Measurements from ENCODE around the gene AMDHD1.

The AMDHD1 gene

GRCh38 chr12:95997911-95998510 lies 54.9 kb downstream of the AMDHD1 start:
- Histone ChIP-seq H3K9me3 (ENCODE audit: control insufficient read depth in 1 of 2, low read length in 2 of 2) (no peaks in the 10 kb centered on the region), H3K4me1 (ENCODE audit: control insufficient read depth in 1 of 2, insufficient read depth in 2 of 2, low read length in 2 of 2) (no peaks in the 10 kb centered on the region), H3K27ac (ENCODE audit: low read length) (no peak overlapping the region), H3K27me3 (ENCODE audit: low read depth, low read length) (no peaks in the 10 kb centered on the region), H3K4me3 (ENCODE audit: low read depth in 1 of 2, low read length in 2 of 2) (no peak overlapping the region), H3K36me3 (ENCODE audit: control insufficient read depth in 1 of 2, insufficient read depth in 2 of 2, low read length in 2 of 2) (peaks cover 18 to 20% of the 10 kb centered on the region in 2 donors)

- no peak overlapping the region for H3K27ac ChIP-seq (ENCODE audit: low read length)
- no peaks in the 10 kb centered on the region for H3K9me3 ChIP-seq (ENCODE audit: control insufficient read depth in 1 of 2, low read length in 2 of 2)
- no peak overlapping the region for H3K4me3 ChIP-seq (ENCODE audit: low read depth in 1 of 2, low read length in 2 of 2)
- no peaks in the 10 kb centered on the region for H3K27me3 ChIP-seq (ENCODE audit: low read depth, low read length)
- no peaks in the 10 kb centered on the region for H3K4me1 ChIP-seq (ENCODE audit: control insufficient read depth in 1 of 2, insufficient read depth in 2 of 2, low read length in 2 of 2)
- H3K36me3 ChIP-seq (ENCODE audit: control insufficient read depth in 1 of 2, insufficient read depth in 2 of 2, low read length in 2 of 2), result peaks cover 18 to 20% of the 10 kb centered on the region in 2 donors
Measured at GRCh38 chr12:95998611-95999286, 55.6 kb downstream of the AMDHD1 start.

GRCh38 chr12:95999484-95999883 lies 56.4 kb downstream of the AMDHD1 start:
- H3K27ac ChIP-seq (ENCODE audit: low read length), result no peak overlapping the region
- H3K9me3 ChIP-seq (ENCODE audit: control insufficient read depth in 1 of 2, low read length in 2 of 2), result no peaks in the 10 kb centered on the region
- H3K4me3 ChIP-seq (ENCODE audit: low read depth in 1 of 2, low read length in 2 of 2), result no peak overlapping the region
- no peaks in the 10 kb centered on the region for H3K27me3 ChIP-seq (ENCODE audit: low read depth, low read length)
- H3K36me3 ChIP-seq (ENCODE audit: control insufficient read depth in 1 of 2, insufficient read depth in 2 of 2, low read length in 2 of 2), result peaks cover 21 to 24% of the 10 kb centered on the region in 2 donors
- no peaks in the 10 kb centered on the region for H3K4me1 ChIP-seq (ENCODE audit: control insufficient read depth in 1 of 2, insufficient read depth in 2 of 2, low read length in 2 of 2)

- Histone ChIP-seq H3K36me3 (ENCODE audit: control insufficient read depth in 1 of 2, insufficient read depth in 2 of 2, low read length in 2 of 2) (peaks cover 31 to 38% of the 10 kb centered on the region in 2 donors), H3K4me3 (ENCODE audit: low read depth in 1 of 2, low read length in 2 of 2) (no peak overlapping the region), H3K27ac (ENCODE audit: low read length) (no peak overlapping the region), H3K9me3 (ENCODE audit: control insufficient read depth in 1 of 2, low read length in 2 of 2) (no peaks in the 10 kb centered on the region), H3K27me3 (ENCODE audit: low read depth, low read length) (no peaks in the 10 kb centered on the region), H3K4me1 (ENCODE audit: control insufficient read depth in 1 of 2, insufficient read depth in 2 of 2, low read length in 2 of 2) (no peaks in the 10 kb centered on the region)
Measured at GRCh38 chr12:96000858-96001257, 57.7 kb downstream of the AMDHD1 start.

GRCh38 chr12:96006727-96007126 lies 63.6 kb downstream of the AMDHD1 start:
- no peak overlapping the region for H3K4me3 ChIP-seq (ENCODE audit: low read depth in 1 of 2, low read length in 2 of 2)
- H3K36me3 ChIP-seq (ENCODE audit: control insufficient read depth in 1 of 2, insufficient read depth in 2 of 2, low read length in 2 of 2), result peaks cover 39 to 73% of the 10 kb centered on the region in 2 donors
- H3K4me1 ChIP-seq (ENCODE audit: control insufficient read depth in 1 of 2, insufficient read depth in 2 of 2, low read length in 2 of 2), result no peaks in the 10 kb centered on the region
- H3K27ac ChIP-seq (ENCODE audit: low read length), result no peak overlapping the region
- no peaks in the 10 kb centered on the region for H3K9me3 ChIP-seq (ENCODE audit: control insufficient read depth in 1 of 2, low read length in 2 of 2)
- H3K27me3 ChIP-seq (ENCODE audit: low read depth, low read length), result no peaks in the 10 kb centered on the region

GRCh38 chr12:96007729-96008128 lies 64.6 kb downstream of the AMDHD1 start:
- Histone ChIP-seq H3K27ac (ENCODE audit: low read length) (no peak overlapping the region), H3K4me1 (ENCODE audit: control insufficient read depth in 1 of 2, insufficient read depth in 2 of 2, low read length in 2 of 2) (no peaks in the 10 kb centered on the region), H3K27me3 (ENCODE audit: low read depth, low read length) (no peaks in the 10 kb centered on the region), H3K9me3 (ENCODE audit: control insufficient read depth in 1 of 2, low read length in 2 of 2) (no peaks in the 10 kb centered on the region), H3K36me3 (ENCODE audit: control insufficient read depth in 1 of 2, insufficient read depth in 2 of 2, low read length in 2 of 2) (peaks cover 42 to 74% of the 10 kb centered on the region in 2 donors), H3K4me3 (ENCODE audit: low read depth in 1 of 2, low read length in 2 of 2) (no peak overlapping the region)

- Histone ChIP-seq H3K4me3 (ENCODE audit: low read depth in 1 of 2, low read length in 2 of 2) (no peak overlapping the region), H3K36me3 (ENCODE audit: control insufficient read depth in 1 of 2, insufficient read depth in 2 of 2, low read length in 2 of 2) (peaks cover 37 to 53% of the 10 kb centered on the region in 2 donors), H3K4me1 (ENCODE audit: control insufficient read depth in 1 of 2, insufficient read depth in 2 of 2, low read length in 2 of 2) (no peaks in the 10 kb centered on the region), H3K27ac (ENCODE audit: low read length) (no peak overlapping the region), H3K9me3 (ENCODE audit: control insufficient read depth in 1 of 2, low read length in 2 of 2) (no peaks in the 10 kb centered on the region), H3K27me3 (ENCODE audit: low read depth, low read length) (no peaks in the 10 kb centered on the region)
Measured at GRCh38 chr12:96014943-96015599, 71.9 kb downstream of the AMDHD1 start.

GRCh38 chr12:96015672-96016071 lies 72.5 kb downstream of the AMDHD1 start:
- Histone ChIP-seq H3K4me3 (ENCODE audit: low read depth in 1 of 2, low read length in 2 of 2) (no peak overlapping the region), H3K9me3 (ENCODE audit: control insufficient read depth in 1 of 2, low read length in 2 of 2) (no peaks in the 10 kb centered on the region), H3K27me3 (ENCODE audit: low read depth, low read length) (no peaks in the 10 kb centered on the region), H3K27ac (ENCODE audit: low read length) (no peak overlapping the region), H3K4me1 (ENCODE audit: control insufficient read depth in 1 of 2, insufficient read depth in 2 of 2, low read length in 2 of 2) (no peaks in the 10 kb centered on the region), H3K36me3 (ENCODE audit: control insufficient read depth in 1 of 2, insufficient read depth in 2 of 2, low read length in 2 of 2) (peaks cover 31 to 53% of the 10 kb centered on the region in 2 donors)

All from muscle layer of duodenum (tissue), 2 donors.